A673 (cell line): ENCODE measurements around the gene RRP8.

Experiments used
- CTCF ChIP-seq: fragments of 300-800, 200-600 bp; sonication (generic); conservative IDR thresholded peaks from 2 replicates; pipeline ENCODE4 v1.5.1; 2017; ENCODE audit warnings: low read depth, mild to moderate bottlenecking, antibody characterized with exemption, low read length, moderate library complexity, mixed read lengths
- EZH2 ChIP-seq: fragments of 200-600 bp; sonication (generic); IDR thresholded peaks from 2 replicates; pipeline ENCODE4 v1.6.1; 2017; ENCODE audit warnings: borderline replicate concordance, low read depth, mild to moderate bottlenecking, mixed read lengths, antibody characterized with exemption, low read length; ENCODE audit not compliant: poor library complexity, severe bottlenecking

- TF ChIP-seq CTCF (no peak), EZH2 (no peak)
Measured at GRCh38 chr11:6598555-6598954, 4.9 kb downstream of the RRP8 start.
